NCI-H82 (cell line): ENCODE measurements around the gene LAMA3.

Experiments
- DNase-seq: peaks from one replicate; lab custom pipeline; 2025; lab: John Stamatoyannopoulos, UW

Gene LAMA3

GRCh38 chr18:23851470-23852002 lies 162.3 kb downstream of the LAMA3 start:
- DNase-seq: no peak

- no peak for DNase-seq
Measured at GRCh38 chr18:23852236-23853045, 163.2 kb downstream of the LAMA3 start.

GRCh38 chr18:23853448-23854195 lies 164.4 kb downstream of the LAMA3 start:
- no peak for DNase-seq

- no peak for DNase-seq
Measured at GRCh38 chr18:23855721-23856120, 166.5 kb downstream of the LAMA3 start.

- no peak for DNase-seq
Measured at GRCh38 chr18:23856466-23857163, 167.4 kb downstream of the LAMA3 start.

- DNase-seq: no peak
Measured at GRCh38 chr18:23857164-23857552, 167.9 kb downstream of the LAMA3 start.

GRCh38 chr18:23857756-23858155 lies 168.5 kb downstream of the LAMA3 start:
- no peak for DNase-seq

GRCh38 chr18:23859466-23860336 lies 170.4 kb downstream of the LAMA3 start:
- no peak for DNase-seq

- no peak for DNase-seq
Measured at GRCh38 chr18:23861326-23861725, 172.1 kb downstream of the LAMA3 start.

GRCh38 chr18:23861805-23862470 lies 172.7 kb downstream of the LAMA3 start:
- no peak for DNase-seq

GRCh38 chr18:23864624-23865023 lies 175.4 kb downstream of the LAMA3 start:
- no peak for DNase-seq

- no peak for DNase-seq
Measured at GRCh38 chr18:23867006-23867405, 177.8 kb downstream of the LAMA3 start.

GRCh38 chr18:23868136-23868785 lies 179.0 kb downstream of the LAMA3 start:
- DNase-seq: no peak

- DNase-seq: no peak
Measured at GRCh38 chr18:23870676-23871380, 181.6 kb downstream of the LAMA3 start.

GRCh38 chr18:23871410-23871809 lies 182.2 kb downstream of the LAMA3 start:
- DNase-seq: peak; percentile 91

GRCh38 chr18:23872701-23873550 lies 183.7 kb downstream of the LAMA3 start:
- DNase-seq: peak; percentile 81

- DNase-seq: peak; percentile 30
Measured at GRCh38 chr18:23875966-23876895, 187.0 kb downstream of the LAMA3 start.

GRCh38 chr18:23876921-23877320 lies 187.7 kb downstream of the LAMA3 start:
- no peak for DNase-seq
